COLO668 (cell line): ENCODE data around the gene SHTN1.

Experiments
- DNase-seq: peaks from one replicate; lab custom pipeline; 2025; ENCODE audit not compliant: unreplicated experiment; lab: John Stamatoyannopoulos, UW

Gene SHTN1

GRCh38 chr10:116836902-116837523 lies 168.0 kb downstream of the SHTN1 start:
- no peak for DNase-seq

GRCh38 chr10:116836083-116836482 lies 168.9 kb downstream of the SHTN1 start:
- DNase-seq, result no peak

- no peak for DNase-seq
These were observed 169.3 kb downstream of the SHTN1 start for GRCh38 chr10:116835658-116836057.

GRCh38 chr10:116833986-116834985 lies 170.7 kb downstream of the SHTN1 start:
- no peak for DNase-seq

- no peak for DNase-seq
These were observed 173.2 kb downstream of the SHTN1 start for GRCh38 chr10:116831790-116832189.
